B cell (primary cell): ENCODE measurements around the gene SENP3. TPM values are rescaled to one million over a fixed set of nuclear protein-coding genes. Genes with fewer than 3 reads are reported as not detected.

Experiments
- ATAC-seq: fragments of 200-7000 bp; cut with Tn5 transposase; one replicate; pipeline ENCODE4 v1.10.0; 2021; ENCODE audit warnings: low read depth, mild to moderate bottlenecking, moderate number of reproducible peaks, moderate library complexity
- CTCF ChIA-PET: fragments of 350-600 bp; sonication (Branson Sonifier 250); formaldehyde crosslinking; loops from one replicate; lab custom pipeline; 2021; ENCODE audit warnings: antibody characterized with exemption, inconsistent platforms; lab: Charles Lee
- POLR2A ChIA-PET: fragments of 350-600 bp; sonication (Branson Sonifier 250); formaldehyde crosslinking; loops from one replicate; lab custom pipeline; 2021; ENCODE audit warnings: antibody characterized with exemption; lab: Charles Lee
- DNase-seq: peaks from one replicate; pipeline ENCODE4 v3.0.0; 2013
- H2AFZ ChIP-seq: 2 replicates; pipeline ENCODE4 v1.6.1; 2012; ENCODE audit warnings: mild to moderate bottlenecking, low read depth, low read length; ENCODE audit not compliant: insufficient read depth, poor library complexity, severe bottlenecking
- H3K27ac ChIP-seq, 2 donors: 1 replicate in 1 of 2; 2 replicates in 1 of 2; pipeline ENCODE4 v1.5.1; 2012 to 2013; ENCODE audit warnings: low read length in 2 of 2, mild to moderate bottlenecking in 2 of 2, moderate library complexity in 1 of 2
- H3K27me3 ChIP-seq, 4 experiments: fragments of 200-600 bp in 1 of 4; sonication (generic) in 1 of 4; replicated peaks in 1 of 4; 1 replicate in 2 of 4; 2 replicates in 2 of 4; pipeline versions ENCODE4 v1.6.1 to v1.7.0; 2013 to 2016; ENCODE audit warnings: low read length in 3 of 4, mild to moderate bottlenecking in 2 of 4, mixed read lengths in 1 of 4, moderate library complexity in 1 of 4; ENCODE audit not compliant: insufficient read depth in 4 of 4, control insufficient read depth in 3 of 4; ENCODE audit errors: control extremely low read depth in 1 of 4
- H3K36me3 ChIP-seq, 2 experiments: replicated peaks in 1 of 2; 1 replicate in 1 of 2; 2 replicates in 1 of 2; pipeline versions ENCODE4 v1.6.1 to v1.7.1; 2013; ENCODE audit warnings: low read length in 1 of 2; ENCODE audit not compliant: insufficient read depth in 2 of 2, control insufficient read depth in 1 of 2; ENCODE audit errors: control extremely low read depth in 1 of 2, extremely low read depth in 1 of 2
- H3K4me1 ChIP-seq, 2 donors: fragments of 200-600 bp in 1 of 2; sonication (generic) in 1 of 2; 1 replicate in 1 of 2; 2 replicates in 1 of 2; pipeline versions ENCODE4 v1.5.1 to v1.6.1; 2013 to 2017; ENCODE audit warnings: low read length in 2 of 2; ENCODE audit not compliant: control insufficient read depth in 2 of 2, insufficient read depth in 2 of 2
- H3K4me2 ChIP-seq: replicated peaks from 2 replicates; pipeline ENCODE3; 2012; ENCODE audit warnings: mild to moderate bottlenecking, low read depth, low read length; ENCODE audit not compliant: poor library complexity, severe bottlenecking
- H3K4me3 ChIP-seq, 5 experiments: fragments of 200-600 bp in 1 of 5; sonication (generic) in 1 of 5; 1 replicate in 3 of 5; 2 replicates in 2 of 5; pipeline versions ENCODE4 v1.5.1 to v1.7.0; 2011 to 2016; ENCODE audit warnings: low read length in 4 of 5, mild to moderate bottlenecking in 4 of 5, low read depth in 2 of 5, control low read depth in 1 of 5, moderate library complexity in 1 of 5; ENCODE audit not compliant: insufficient read depth in 1 of 5; ENCODE audit errors: control extremely low read depth in 1 of 5, extremely low read depth in 1 of 5
- H3K79me2 ChIP-seq: fragments of 200-600 bp; sonication (generic); one replicate; pipeline ENCODE4 v1.6.0; 2016; ENCODE audit warnings: low read length; ENCODE audit not compliant: control insufficient read depth, insufficient read depth
- H3K9ac ChIP-seq: fragments of 200-600 bp; sonication (generic); 2 replicates; pipeline ENCODE4 v1.6.1; 2017; ENCODE audit warnings: mild to moderate bottlenecking, low read length, moderate library complexity
- H3K9me3 ChIP-seq, 3 donors: one replicate each; pipeline versions ENCODE4 v1.6.1 to v1.7.1; 2013; ENCODE audit warnings: low read length in 2 of 3; ENCODE audit not compliant: control insufficient read depth in 2 of 3, insufficient read depth in 1 of 3; ENCODE audit errors: control extremely low read depth in 1 of 3
- H4K20me1 ChIP-seq: 2 replicates; pipeline ENCODE4 v1.6.0; 2012; ENCODE audit warnings: mild to moderate bottlenecking, low read length; ENCODE audit not compliant: insufficient read depth, control insufficient read depth, poor library complexity, severe bottlenecking
- H3K27ac Mint-ChIP-seq: one replicate; pipeline ENCODE4 v1.8.0; 2021; ENCODE audit warnings: mixed read lengths
- H3K27me3 Mint-ChIP-seq: one replicate; pipeline ENCODE4 v1.8.0; 2021; ENCODE audit warnings: mixed read lengths
- H3K4me1 Mint-ChIP-seq: one replicate; pipeline ENCODE4 v1.8.0; 2021; ENCODE audit warnings: mixed read lengths
- H3K4me3 Mint-ChIP-seq: one replicate; pipeline ENCODE4 v1.8.0; 2021; ENCODE audit warnings: mixed read lengths
- H3K9me3 Mint-ChIP-seq: one replicate; pipeline ENCODE4 v1.8.0; 2022; ENCODE audit warnings: mixed read lengths; ENCODE audit not compliant: insufficient read depth
- EZH2 ChIP-seq: IDR thresholded peaks from 2 replicates; pipeline ENCODE4 v1.6.1; 2012; ENCODE audit warnings: borderline replicate concordance, low read depth, mild to moderate bottlenecking, moderate library complexity, low read length; ENCODE audit not compliant: insufficient read depth, poor library complexity, severe bottlenecking
- WGBS: methylation state at CpG from one replicate; pipeline ENCODE4 v1.1.5; 2013; ENCODE audit warnings: missing lambda C conversion rate; ENCODE audit not compliant: insufficient coverage; 5-methylcytosine and 5-hydroxymethylcytosine counted together
- intact Hi-C: fragments of 100-400 bp; cut with micrococcal nuclease; formaldehyde crosslinking; loops from one replicate; pipeline ENCODE4 v1.10.0; 2022
- polyA plus RNA-seq: library from polyadenylated mRNA; depleted of rRNA; stranded (reverse); fragments of >200 nt; gene quantifications from 2 replicates; pipeline ENCODE4 v1.2.3, GENCODE V29; 2012
- total RNA-seq, 2 donors: library from RNA; stranded (reverse); fragments of 120-200 nt in 1 of 2; gene quantifications; 1 replicate in 1 of 2; 2 replicates in 1 of 2; pipeline versions ENCODE4 v1.2.3 to v1.2.4, GENCODE V29; 2013 to 2022
- TF ChIP-seq, protein P1 (sequence below): fragments of 200-600 bp; IDR thresholded peaks from one replicate; pipeline ENCODE4 v1.8.0; 2022; ENCODE audit warnings: antibody characterized with exemption, mild to moderate bottlenecking

Gene SENP3
- total and polyA plus RNA-seq, 2 donors (not counting 1 experiment from before 2014, with no cell fraction given) = 45.1 to 57.1 TPM

DNA sequence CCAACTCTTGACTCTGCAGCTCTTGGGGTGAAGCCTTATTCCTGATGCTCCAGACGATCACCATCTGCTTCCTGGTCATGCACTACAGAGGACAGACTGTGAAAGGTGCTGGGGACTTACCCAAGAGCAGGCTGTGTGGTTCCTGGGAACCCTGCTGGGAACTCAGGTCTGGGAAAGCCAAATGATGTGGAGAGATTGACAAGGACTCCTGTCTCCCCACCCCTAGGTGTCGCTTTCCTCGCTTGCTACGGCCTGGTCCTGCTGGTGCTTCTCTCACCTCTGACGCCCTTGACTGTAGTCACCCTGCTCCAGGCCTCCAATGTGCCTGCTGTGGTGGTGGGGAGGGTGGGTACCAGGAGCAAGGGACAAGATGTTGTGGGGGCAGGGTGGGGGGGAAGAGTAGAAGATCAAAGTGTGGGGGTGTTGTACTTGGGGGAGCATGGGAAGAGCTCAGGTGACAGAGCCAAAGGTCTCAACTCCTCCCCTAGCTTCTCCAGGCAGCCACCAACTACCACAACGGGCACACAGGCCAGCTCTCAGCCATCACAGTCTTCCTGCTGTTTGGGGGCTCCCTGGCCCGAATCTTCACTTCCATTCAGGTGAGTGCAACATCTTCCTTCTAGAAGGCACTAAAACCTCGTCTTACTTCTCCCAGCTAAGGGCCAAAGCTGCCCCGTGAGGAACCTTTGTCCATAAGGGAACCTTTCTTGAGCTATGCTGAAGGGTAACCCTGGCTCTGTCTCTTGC is 25.1 kb downstream of the SENP3 start:
- Mint-ChIP-seq H3K4me3 (no peak overlapping the region), H3K9me3 (no peaks in the 10 kb centered on the region), H3K27me3 (no peaks in the 10 kb centered on the region), H3K27ac (no peak overlapping the region), H3K4me1 (peaks cover 30% of the 10 kb centered on the region)
- TF ChIP-seq, protein P1, sequence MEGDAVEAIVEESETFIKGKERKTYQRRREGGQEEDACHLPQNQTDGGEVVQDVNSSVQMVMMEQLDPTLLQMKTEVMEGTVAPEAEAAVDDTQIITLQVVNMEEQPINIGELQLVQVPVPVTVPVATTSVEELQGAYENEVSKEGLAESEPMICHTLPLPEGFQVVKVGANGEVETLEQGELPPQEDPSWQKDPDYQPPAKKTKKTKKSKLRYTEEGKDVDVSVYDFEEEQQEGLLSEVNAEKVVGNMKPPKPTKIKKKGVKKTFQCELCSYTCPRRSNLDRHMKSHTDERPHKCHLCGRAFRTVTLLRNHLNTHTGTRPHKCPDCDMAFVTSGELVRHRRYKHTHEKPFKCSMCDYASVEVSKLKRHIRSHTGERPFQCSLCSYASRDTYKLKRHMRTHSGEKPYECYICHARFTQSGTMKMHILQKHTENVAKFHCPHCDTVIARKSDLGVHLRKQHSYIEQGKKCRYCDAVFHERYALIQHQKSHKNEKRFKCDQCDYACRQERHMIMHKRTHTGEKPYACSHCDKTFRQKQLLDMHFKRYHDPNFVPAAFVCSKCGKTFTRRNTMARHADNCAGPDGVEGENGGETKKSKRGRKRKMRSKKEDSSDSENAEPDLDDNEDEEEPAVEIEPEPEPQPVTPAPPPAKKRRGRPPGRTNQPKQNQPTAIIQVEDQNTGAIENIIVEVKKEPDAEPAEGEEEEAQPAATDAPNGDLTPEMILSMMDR = no peak
- no peak for TF ChIP-seq EZH2
- H3K4me2 ChIP-seq = no peak overlapping the region
- peaks cover 0 to 24% of the 10 kb centered on the region in 2 experiments for H3K36me3 ChIP-seq
- no peak overlapping the region for H3K27ac ChIP-seq
- peaks cover 24 to 41% of the 10 kb centered on the region in 2 donors for H3K4me1 ChIP-seq
- no peak for ATAC-seq
- H4K20me1 ChIP-seq = no peaks in the 10 kb centered on the region
- no peak overlapping the region for H2AFZ ChIP-seq
- no peak for DNase-seq
- H3K79me2 ChIP-seq = peaks cover 37% of the 10 kb centered on the region
- POLR2A ChIA-PET = interaction anchor here (0.5 kb wide), 1 partner anchor 319 kb away, joined by 3 read pairs; no protein-coding TSS in a partner anchor
- H3K9me3 ChIP-seq = no peaks in the 10 kb centered on the region
- intact Hi-C loops = loop anchor here (10.0 kb wide), 1 partner anchor 542 kb away; the partner anchor contains the start of gene SLC16A11
- no peak overlapping the region for H3K9ac ChIP-seq
- H3K27me3 ChIP-seq = no peaks in the 10 kb centered on the region
- no peak overlapping the region for H3K4me3 ChIP-seq
- WGBS = 88% methylated on average over 6 of the region's 9 CpGs
- CTCF ChIA-PET = interaction anchor here (0.6 to 7.9 kb wide), 11 partner anchors 11 to 541 kb away, joined by 3 to 111 read pairs (median 4); partner anchors contain the start of genes SENP3, TMEM95 and TNFSF13
